ENCODE results near the gene KRTAP21-2.
"Not testable (repeated sequence)": the region's sequence is repeated elsewhere in the genome, so short reads cannot be mapped to it uniquely, and the experiment has no call there.

Gene KRTAP21-2

DNA sequence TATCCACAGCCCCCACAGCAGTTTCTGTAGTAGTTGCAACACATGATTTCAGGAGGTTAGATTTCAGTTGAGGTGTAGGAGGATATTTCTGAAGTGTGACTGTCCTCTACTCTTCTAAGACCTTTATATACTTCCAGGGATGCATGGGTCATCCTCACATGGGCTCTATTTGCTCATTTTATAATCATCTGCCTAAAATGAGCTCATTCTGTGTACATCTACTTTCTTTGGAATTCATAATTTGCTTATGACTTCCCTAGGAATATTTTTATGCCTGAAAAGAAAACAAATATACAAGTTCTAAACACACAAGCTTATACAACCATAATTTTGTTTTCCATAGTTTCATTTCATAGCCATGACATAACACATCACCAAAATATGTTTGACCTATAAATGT, at the start of gene KRTAP21-2:
Gene KRTAP21-2 (minus strand): TSS at position 101 of the 400 bp plus-strand sequence. CDS start 57 bp downstream, at position 44.
- DNase-seq (ENCODE audit: low read depth in 2 of 2) = no peak

DNA sequence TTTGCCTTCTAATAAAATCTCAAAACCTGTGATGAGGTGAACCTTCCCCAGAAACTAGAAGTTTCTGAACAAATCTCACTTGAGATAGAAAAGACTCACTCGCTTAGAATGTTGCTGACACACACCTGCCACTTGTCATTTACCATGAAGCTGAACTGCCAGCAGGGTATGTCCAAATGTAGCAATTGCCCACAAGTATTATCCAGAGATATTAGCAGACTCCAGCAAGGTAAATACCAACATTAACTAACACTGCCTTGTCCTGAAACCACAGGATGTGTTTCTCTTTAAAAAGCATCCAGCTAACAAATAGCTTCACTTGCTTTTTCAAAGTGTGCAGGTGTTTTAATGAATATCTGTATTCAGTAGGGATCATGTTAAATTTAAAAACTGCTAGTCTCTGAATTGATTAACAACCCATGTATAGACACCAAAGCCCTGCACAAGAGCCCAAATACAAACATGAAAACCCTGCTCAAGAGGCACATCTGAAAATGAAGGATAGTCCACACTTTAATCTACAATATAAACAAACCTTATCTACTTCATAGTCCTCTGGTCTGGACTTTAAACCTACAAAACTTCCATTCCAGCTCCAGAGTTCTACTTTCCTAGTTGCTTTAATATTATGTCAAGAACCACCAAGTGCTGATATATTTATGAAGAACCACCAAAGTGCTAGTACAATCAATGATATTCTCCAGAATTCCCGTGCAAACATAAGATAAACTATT, 46.7 kb upstream of the KRTAP21-2 start:
- no peak for DNase-seq (ENCODE audit: low read depth in 2 of 2)

DNA sequence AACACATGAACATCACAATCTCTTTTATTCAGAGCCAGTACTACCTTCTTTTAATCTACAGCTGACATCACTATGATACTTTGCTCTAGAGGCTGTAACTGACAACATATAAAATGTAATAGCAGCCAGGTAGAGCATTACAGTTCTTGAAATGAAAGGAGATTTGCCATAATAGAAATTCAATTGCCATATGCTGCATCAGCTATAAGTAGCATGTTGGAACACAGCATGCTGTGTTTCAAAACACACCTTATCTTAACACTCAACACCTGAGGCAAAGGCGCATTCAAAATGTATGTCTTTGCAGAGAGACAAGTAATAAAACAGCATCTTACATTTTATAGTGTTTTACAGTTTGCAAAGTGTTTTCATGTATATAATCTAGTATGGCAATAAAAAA, 32.2 kb upstream of the KRTAP21-2 start:
- DNase-seq (ENCODE audit: low read depth in 2 of 2) = no peak

DNA sequence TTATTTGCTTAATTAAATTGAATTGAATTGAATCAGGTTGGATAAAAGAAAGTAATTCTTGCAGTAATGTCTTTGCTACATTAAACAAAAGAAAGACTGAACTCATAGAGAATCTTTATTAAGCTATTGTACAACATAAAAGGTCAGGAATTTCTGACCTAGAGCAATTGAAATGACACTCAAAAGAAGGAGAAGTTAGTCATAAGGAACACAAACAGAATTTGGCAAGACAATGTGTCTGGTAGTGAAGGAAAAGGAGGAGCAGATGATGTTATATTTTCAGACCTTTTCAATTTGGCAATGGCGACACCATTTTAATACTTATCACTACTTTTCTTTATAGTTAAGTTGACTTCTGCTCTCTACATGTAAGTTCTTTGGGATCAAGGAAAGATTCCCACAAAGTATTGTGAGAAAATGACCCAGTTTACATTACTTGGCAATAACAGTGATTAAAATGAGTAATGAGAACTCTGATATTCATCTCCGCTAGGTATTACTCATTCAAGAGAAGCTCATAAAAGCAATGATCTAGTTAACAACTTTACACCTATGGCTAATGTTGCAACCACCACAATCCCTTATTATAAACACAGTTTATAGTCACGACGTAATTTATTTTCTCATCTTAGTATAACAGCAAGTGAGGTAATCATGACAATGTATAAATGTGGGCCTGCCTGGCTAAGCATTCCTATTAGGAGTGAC, 22.8 kb upstream of the KRTAP21-2 start:
- no peak for DNase-seq (ENCODE audit: low read depth in 2 of 2)

DNA sequence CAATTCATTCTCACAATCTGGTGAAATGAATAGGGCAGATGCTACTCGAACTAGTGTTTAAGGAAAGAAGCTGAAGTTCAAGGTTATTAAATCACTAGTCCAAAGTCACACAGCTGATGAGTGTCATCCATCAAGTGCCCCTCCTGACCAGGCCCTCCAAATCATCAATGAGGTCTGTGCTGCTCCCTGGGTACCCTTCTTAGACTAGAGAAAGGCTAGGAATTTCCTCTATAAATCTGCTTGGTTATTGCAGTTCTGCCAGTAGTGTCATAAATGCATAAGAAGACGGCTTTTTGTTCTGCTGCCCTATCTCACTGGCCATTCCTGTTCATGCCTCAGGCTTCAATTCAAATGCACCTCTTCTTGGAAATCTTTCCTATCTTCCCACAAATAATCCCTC, 13.7 kb upstream of the KRTAP21-2 start:
- DNase-seq (ENCODE audit: low read depth in 2 of 2) = no peak

DNA sequence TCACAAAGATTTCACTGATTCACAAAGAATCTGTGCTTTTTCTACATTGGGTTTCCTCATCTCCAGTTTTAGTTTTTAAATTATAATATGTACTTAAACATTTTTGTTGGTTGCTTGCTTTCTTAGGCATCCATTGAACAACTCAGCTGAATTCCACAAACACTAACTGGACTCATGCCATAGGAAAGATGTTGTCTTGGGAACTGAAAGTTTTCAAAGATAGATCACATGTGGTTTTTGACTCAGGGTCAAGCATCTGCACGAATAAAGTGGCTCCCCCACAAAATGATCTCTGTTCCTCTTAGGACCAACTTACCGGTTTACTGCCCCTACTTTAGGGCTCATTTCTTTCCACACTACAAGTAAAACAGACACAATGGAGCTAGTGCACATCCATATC, 11.2 kb upstream of the KRTAP21-2 start:
- no peak for DNase-seq (ENCODE audit: low read depth in 2 of 2)

DNA sequence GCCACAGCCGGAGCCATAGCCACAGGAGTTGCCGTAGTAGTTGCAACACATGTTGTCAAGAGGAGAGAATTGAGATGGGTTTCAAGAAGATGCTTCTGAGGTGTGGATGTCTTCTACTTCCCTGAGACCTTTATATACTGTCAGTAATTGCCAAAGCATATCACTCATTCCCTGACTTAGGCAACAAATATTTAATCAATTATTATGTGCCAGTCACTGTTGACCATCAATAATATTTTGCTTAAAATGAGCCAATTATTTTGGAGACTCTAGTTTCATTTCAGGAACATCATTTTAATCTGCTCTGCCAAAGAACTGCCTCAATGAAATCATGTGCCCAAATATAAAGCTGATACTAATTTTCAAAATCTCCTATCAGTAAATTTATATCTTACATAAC, 8.3 kb upstream of the KRTAP21-2 start, which contains the start of gene KRTAP21-1:
Gene KRTAP21-1 (minus strand): TSS at position 101 of the 400 bp plus-strand sequence. CDS start 50 bp downstream, at position 51.
- DNase-seq (ENCODE audit: low read depth in 2 of 2) = not testable (repeated sequence)

DNA sequence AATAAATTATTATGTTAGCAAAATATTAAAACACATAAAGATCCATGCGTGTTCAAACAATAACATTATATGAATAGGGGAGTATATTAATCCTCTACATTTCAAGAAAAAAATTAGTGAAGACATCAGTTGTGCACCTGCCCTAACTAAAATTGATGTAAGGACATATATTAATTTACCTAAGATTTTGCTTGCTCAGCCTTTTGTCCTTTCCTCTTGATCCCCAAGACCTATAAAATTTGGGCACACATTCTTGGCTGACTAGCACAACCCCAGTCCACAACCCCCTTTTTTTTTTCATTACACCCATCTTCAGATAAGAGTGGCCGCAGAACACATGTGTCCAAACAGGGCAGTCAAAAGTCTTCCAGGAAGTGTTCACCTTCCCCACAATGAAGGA, 6.6 kb downstream of the KRTAP21-2 start:
- DNase-seq (ENCODE audit: low read depth in 2 of 2) = no peak

DNA sequence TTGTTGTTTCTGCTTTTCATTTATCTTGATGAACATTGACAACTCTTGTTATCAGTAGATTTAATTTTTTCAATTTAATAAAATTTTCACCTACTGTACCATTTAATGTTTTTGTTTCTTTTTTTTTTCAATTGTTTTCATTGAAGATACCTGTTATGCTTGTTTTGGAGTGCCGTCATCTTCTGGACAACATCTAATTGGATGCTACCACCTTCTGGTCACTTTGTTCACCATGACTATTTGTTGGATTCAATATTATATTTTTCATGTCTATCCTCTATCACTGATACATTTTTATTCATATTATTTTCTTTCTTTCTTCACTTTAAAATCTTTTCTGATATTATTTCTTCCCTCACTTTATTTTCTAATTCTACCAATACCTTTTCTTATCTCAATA, 14.0 kb downstream of the KRTAP21-2 start:
- DNase-seq (ENCODE audit: low read depth in 2 of 2) = no peak

DNA sequence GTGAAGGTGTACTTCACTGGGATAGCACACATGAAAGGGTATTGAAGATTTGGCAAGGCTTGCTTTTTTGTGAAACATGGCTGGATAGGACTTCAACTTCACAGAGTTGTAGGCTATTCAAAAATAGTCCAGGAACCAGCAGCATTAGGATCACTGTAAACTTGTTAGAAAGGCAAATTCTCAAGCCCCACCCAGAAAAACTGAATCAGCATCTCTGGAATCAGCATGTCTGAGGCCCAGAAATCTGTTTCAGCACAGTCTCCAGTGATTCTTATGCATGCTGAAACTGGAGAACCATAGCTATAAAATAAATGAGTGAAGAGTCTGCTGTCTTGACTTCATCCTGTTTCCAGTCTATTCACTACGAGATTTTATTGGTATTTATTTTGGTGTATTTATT, 20.3 kb downstream of the KRTAP21-2 start:
- DNase-seq (ENCODE audit: low read depth in 2 of 2) = no peak

DNA sequence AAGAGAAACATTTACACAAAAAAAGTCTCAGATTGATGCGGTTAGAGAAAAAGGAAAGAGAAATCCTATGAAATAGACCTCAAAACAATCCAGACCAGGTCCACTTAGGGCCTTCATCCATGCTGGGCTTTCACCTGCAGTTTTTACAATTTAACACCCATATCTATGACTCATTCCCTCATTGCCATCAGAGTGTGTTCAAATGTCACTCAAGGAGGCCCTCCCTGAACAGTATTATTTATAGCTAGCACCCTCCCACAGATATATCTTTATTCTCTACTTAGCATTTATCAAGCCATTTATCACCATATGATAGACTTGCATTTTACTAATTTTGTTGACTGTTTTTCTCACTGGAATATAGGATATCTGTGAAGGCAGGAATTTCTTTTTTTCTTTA, 27.7 kb downstream of the KRTAP21-2 start:
- no peak for DNase-seq (ENCODE audit: low read depth in 2 of 2)

DNA sequence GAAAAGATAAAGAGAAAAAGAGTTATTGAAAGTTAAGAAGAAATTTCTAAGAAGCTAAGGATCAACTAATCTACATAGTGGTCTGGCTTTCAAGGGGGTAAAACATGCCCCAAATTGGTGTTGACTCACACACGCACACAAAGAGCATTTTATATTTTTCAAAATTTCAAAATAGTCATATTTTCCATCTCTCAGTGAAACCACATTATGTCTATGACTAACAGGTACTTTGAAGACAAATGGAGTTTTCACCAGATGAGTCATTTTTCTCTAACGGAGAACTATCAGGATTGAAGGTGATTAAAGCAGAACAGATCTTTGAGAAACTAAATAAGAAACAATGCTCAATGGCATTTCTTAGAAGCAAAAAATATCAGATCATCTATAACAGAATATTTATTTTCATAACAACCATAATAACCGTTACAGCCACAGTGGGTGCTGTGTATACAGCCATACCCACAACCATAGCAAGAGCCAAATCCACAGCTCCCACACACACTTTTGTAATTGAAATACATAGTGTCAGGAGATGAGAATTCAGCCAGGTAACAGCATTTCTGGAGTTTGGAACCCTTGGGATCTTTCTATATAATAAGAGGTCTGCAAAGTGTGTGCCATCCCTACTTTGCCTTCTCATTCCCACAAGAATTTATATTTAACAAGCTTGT, 28.7 kb downstream of the KRTAP21-2 start, which contains the start of gene KRTAP21-3:
Gene KRTAP21-3 (minus strand): TSS at position 539 of the 671 bp plus-strand sequence. CDS start 18 bp downstream, at position 521.
- DNase-seq (ENCODE audit: low read depth in 2 of 2) = peak; percentile 55 to 69

DNA sequence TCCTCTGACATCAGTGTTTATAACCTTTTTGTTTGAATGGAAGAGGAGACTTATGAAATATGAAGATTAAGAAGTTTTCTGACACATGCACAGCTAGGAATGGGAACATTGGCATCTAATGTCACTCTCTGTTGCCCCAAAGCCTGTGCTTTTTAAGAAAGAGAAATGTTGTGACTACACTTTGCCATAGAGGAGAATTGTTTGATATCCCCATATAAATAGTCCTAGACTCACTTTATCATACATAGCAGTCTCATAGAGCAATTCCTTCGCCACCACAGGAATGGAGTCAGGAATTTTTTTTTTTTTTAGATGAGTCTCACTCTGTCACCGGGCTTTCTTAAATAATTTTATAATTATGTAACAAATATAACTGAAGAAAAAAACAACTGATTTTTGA, 30.0 kb downstream of the KRTAP21-2 start:
- no peak for DNase-seq (ENCODE audit: low read depth in 2 of 2)

DNA sequence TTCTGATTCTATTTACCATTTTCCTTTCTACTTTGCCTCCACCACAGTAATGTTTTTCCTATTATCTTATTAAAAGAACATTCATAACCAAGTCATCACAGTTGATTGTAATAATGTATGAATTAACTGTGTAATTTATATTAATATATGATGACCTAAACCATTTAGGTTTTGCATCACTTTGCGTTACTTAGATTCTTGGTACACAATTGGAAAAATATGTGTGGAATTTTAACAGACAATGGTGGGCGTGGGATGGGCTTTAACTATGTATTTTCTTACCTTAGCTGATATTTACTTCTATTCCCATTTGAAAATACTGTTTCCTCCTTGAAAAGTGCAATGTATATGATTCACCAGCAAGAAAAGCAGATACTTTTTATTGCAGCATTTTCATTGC, 32.1 kb downstream of the KRTAP21-2 start:
- no peak for DNase-seq (ENCODE audit: low read depth in 2 of 2)

DNA sequence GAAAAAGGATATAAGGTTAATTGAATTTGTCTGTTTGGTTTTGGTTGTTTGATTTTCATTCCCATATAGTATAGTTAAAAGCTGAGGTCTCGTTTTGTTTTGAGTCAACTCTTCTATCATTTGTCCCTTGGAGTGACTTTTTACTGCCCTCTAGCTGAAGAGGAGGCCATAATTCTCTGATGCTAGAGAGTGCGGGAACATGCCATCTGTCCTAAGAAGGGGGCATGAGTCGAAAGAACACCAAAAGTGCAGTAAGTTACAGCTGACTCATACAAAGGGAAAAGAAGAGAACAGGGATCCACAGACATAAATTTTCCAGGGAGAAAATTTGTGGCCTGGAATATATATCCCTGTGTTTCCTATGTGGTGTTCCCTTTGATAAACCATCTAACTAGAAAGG, 32.6 kb downstream of the KRTAP21-2 start:
- DNase-seq (ENCODE audit: low read depth in 2 of 2) = no peak

DNA sequence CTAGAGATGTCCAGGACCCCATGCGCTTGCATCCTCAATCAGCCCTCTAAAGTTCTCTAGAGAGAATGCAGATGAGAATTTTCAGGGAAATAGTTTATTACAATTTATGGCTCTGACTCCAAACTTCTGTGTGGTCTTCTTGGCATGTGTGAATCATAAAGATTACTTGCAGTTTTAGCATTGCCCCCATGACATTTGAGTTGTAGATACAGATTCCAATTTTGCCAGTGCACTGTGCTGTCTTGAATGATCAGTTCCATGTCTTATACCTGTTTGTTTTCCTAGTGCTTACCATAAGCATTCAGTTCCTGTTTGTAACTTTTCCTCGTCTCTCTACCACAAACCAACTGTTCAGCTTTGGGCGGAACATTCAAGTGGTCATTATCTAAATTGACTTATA, 33.3 kb downstream of the KRTAP21-2 start:
- DNase-seq (ENCODE audit: low read depth in 2 of 2) = no peak

DNA sequence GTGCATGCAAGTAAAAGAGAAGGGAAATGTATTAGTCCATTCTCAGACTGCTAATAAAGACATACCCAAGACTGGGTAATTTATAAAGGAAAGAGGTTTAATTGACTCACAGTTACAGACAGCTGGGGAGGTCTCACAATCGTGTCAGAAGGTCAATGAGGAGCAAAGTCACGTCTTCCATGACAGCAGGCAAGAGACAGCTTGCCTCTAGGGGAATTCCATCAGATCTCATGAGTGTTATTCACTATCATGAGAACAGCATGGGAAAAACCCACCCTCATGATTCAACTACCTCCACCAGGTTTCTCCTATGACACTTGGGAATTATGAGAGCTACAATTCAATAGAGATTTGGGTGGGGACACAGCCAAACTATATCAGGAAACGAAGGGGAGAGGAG, 36.6 kb downstream of the KRTAP21-2 start:
- DNase-seq (ENCODE audit: low read depth in 2 of 2) = no peak

DNA sequence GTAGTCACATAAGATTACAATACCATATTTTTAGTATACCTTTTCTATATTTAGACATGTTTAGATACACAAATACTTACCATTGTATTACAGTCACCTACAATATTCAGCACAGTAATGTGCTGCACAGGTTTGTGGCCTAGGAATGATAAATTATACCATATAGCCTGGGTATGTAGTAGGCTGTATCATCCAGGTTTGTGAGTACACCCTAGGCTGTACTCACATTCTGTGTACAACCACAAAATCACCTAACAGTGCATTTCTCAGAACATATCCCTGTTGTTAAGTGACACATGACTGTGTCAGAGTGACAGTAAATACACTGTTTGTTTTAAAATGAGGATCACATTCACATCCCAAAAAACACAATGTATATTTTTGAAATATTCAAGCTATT, 39.6 kb downstream of the KRTAP21-2 start:
- DNase-seq (ENCODE audit: low read depth in 2 of 2) = no peak
